Measurements from ENCODE around the gene SLC26A1.
"Not testable (repeated sequence)": the region's sequence is repeated elsewhere in the genome, so short reads cannot be mapped to it uniquely, and the experiment has no call there.

The SLC26A1 gene

GRCh38 chr4:951594-952468, 41.4 kb downstream of the SLC26A1 start:
- DNase-seq: no peak

DNA sequence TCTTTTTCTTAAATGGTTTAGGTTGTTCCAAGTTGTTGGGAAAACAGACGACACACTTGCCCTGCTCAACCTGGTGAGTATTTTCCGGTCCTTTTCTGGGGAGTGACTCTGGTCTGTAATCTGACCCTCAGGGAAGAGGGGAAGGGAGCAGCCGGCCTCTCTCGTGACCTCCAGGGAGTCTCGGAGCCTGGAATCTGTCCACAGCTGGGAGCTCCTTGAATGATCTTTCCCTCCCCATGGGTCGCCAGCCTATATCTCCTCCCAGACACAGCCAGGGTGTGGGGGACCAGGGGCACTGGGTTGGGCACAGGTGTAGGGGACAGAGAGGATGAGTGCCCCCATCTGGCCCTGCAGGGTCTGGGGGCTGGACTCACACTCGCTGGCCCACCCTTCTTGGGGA, 42.0 kb downstream of the SLC26A1 start:
- DNase-seq: no peak

- DNase-seq: no peak
Observed at GRCh38 chr4:950136-951020, 42.8 kb downstream of the SLC26A1 start.

GRCh38 chr4:949656-950055, 43.5 kb downstream of the SLC26A1 start:
- DNase-seq: no peak

DNA sequence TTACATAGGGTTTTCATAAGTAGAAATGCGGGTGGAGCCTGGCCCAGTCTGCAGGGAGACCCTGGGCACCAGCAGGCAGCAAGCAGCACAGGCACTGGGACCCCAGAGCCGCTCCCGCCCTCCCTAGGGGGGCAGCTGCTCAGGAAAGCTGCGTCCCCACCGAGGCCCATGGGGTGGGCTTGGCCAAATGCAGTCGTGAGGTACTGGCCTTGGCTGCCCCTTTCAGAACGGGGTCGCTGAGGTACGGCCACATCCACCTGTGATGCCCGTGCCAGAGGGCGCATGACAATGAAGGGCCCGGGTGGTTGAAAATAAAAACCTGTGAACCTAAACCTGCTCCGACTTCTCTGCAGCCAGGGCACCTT, 44.3 kb downstream of the SLC26A1 start:
- no peak for DNase-seq

GRCh38 chr4:948101-948935, 44.9 kb downstream of the SLC26A1 start:
- DNase-seq: no peak

GRCh38 chr4:947491-947971, 45.7 kb downstream of the SLC26A1 start:
- DNase-seq: no peak

DNA sequence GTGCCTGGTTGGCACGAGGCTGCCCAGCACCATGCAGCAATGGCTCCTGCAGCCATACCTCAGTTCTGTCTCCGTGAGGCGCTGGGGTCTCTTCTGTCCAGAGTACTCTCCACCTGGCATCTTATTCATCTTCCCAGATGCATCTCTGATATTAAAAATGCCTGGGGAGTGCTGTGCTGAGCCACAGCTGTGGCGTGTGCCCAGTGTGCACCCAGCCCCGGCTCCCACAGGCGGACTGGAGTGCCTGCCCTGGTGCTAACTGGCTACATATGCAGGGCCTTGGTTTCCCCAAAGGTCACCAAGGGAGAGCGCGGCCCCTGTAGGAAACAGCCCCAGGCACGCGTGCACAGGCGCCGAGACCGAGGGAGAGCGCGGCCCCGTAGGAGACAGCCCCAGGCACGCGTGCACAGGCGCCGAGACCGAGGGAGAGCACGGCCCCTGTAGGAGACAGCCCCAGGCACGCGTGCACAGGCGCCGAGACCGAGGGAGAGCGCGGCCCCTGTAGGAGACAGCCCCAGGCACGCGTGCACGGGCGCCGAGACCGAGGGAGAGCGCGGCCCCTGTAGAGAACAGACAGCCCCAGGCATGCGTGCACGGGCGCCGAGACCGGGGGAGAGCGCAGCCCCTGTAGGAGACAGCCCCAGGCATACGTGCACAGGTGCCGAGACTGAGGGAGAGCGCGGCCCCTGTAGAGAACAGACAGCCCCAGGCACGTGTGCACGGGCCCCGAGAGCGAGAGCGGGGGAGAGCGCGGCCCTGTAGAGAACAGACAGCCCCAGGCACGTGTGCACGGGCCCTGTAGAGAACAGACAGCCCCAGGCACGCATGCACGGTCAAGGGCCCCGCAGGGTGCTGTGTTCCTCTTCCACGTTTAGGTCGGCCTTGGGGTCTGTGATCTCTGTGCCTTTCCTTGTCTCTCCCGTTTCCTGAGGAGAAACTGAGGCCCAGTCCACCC, 46.4 kb downstream of the SLC26A1 start:
- no peak for DNase-seq

- DNase-seq: no peak
Observed at GRCh38 chr4:946103-946450, 47.1 kb downstream of the SLC26A1 start.

GRCh38 chr4:945274-946102, 47.7 kb downstream of the SLC26A1 start:
- DNase-seq: no peak

GRCh38 chr4:939508-939907, 53.7 kb downstream of the SLC26A1 start:
- not testable (repeated sequence) for DNase-seq
